SK-N-MC (cell line): ENCODE results near the gene KMT2C.

Experiments
- EZH2 ChIP-seq: fragments of 200-600 bp; sonication (generic); IDR thresholded peaks from one replicate; pipeline ENCODE4 v1.6.1; 2017; ENCODE audit warnings: antibody characterized with exemption
- FOXP2 ChIP-seq: optimal IDR thresholded peaks from 2 replicates; pipeline ENCODE3; 2011; ENCODE audit warnings: mild to moderate bottlenecking, moderate library complexity; ENCODE audit not compliant: insufficient read depth; ENCODE audit errors: extremely low read length, control extremely low read depth
- POLR2AphosphoS5 ChIP-seq: IDR thresholded peaks from 2 replicates; pipeline ENCODE4 v1.6.1; 2012; ENCODE audit warnings: mild to moderate bottlenecking, low read depth, low read length, borderline replicate concordance

DNA sequence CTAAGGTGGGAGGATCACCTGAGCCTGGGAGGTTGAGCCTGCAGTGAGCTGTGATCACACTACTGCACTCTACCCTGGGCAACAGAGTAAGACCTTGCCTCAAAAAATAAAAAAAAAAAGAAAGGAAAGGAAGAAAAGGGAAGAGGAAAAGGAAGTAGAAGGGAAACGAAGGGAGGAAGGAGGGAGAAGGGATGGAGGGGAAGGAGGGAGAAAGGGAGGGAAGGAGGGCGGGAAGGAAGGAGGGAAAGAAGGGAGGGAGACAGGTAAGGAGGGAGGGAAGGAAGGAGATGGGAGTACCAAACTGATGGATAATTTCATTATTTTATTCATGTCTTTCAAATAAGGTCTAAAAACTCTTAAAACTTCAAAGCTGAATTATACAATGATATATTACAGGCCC is 106.3 kb downstream of the KMT2C start:
- TF ChIP-seq POLR2AphosphoS5 (no peak), EZH2 (no peak), FOXP2 (no peak)
